Bronchial epithelial cell (primary cell): ENCODE results near the gene HTR2A. TPM values are rescaled to one million over a fixed set of nuclear protein-coding genes. Genes with fewer than 3 reads are reported as not detected.
"Not testable (repeated sequence)": the region's sequence is repeated elsewhere in the genome, so short reads cannot be mapped to it uniquely, and the experiment has no call there.

Source experiments
- DNase-seq: peaks from one replicate; pipeline ENCODE4 v3.0.0-alpha.2; 2010; ENCODE audit warnings: low read depth
- FAIRE-seq: peaks from 2 replicates; lab custom pipeline; 2011; peaks lifted over from hg19 to GRCh38; lab: Jason Lieb, UNC
- H3K27me3 ChIP-seq: 2 replicates; pipeline ENCODE4 v1.5.1; 2011; ENCODE audit warnings: low read length; ENCODE audit not compliant: control insufficient read depth, insufficient read depth
- H3K36me3 ChIP-seq: 2 replicates; pipeline ENCODE4 v1.5.1; 2011; ENCODE audit warnings: low read length; ENCODE audit not compliant: control insufficient read depth, insufficient read depth
- H3K4me3 ChIP-seq: 2 replicates; pipeline ENCODE4 v1.5.1; 2011; ENCODE audit warnings: mild to moderate bottlenecking, low read depth, low read length, control low read depth
- total RNA-seq: library from RNA; depleted of rRNA; stranded (reverse); fragments of >200 nt; gene quantifications from 2 replicates; pipeline ENCODE4 v1.2.1, GENCODE V29; 2014
- TF ChIP-seq, protein P1 (sequence below): IDR thresholded peaks from 2 replicates; pipeline ENCODE4 v1.5.1; 2011; ENCODE audit warnings: mild to moderate bottlenecking, moderate library complexity, low read length, control low read depth, inconsistent platforms; ENCODE audit not compliant: insufficient read depth, severe bottlenecking

HTR2A gene
- total RNA-seq, 1 donor from 2014 or later: not detected

DNA sequence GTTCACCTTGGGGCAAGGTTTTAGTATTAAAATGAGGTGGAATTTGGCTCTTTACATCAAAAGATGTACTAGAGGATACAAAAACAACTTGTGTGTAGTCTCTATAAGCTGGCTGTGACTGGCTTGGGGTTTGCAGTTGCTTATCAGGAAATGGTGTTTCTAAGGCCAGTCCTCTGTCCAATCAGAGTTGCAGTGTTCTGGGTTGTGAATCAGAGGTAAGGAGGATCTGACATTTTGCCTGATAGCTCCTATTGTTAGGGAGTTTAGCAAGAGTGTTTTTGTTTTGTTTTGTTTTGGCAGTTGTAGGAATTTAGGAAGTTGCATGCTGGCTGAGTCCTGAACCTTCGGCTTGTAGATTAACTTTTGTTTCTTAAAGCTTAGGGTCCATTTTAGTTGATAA lies 79.8 kb downstream of the HTR2A start:
- TF ChIP-seq, protein P1, sequence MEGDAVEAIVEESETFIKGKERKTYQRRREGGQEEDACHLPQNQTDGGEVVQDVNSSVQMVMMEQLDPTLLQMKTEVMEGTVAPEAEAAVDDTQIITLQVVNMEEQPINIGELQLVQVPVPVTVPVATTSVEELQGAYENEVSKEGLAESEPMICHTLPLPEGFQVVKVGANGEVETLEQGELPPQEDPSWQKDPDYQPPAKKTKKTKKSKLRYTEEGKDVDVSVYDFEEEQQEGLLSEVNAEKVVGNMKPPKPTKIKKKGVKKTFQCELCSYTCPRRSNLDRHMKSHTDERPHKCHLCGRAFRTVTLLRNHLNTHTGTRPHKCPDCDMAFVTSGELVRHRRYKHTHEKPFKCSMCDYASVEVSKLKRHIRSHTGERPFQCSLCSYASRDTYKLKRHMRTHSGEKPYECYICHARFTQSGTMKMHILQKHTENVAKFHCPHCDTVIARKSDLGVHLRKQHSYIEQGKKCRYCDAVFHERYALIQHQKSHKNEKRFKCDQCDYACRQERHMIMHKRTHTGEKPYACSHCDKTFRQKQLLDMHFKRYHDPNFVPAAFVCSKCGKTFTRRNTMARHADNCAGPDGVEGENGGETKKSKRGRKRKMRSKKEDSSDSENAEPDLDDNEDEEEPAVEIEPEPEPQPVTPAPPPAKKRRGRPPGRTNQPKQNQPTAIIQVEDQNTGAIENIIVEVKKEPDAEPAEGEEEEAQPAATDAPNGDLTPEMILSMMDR: no peak
- Histone ChIP-seq H3K4me3 (no peak overlapping the region), H3K27me3 (no peaks in the 10 kb centered on the region), H3K36me3 (no peaks in the 10 kb centered on the region)
- FAIRE-seq: no peak
- peak; percentile 18 for DNase-seq

DNA sequence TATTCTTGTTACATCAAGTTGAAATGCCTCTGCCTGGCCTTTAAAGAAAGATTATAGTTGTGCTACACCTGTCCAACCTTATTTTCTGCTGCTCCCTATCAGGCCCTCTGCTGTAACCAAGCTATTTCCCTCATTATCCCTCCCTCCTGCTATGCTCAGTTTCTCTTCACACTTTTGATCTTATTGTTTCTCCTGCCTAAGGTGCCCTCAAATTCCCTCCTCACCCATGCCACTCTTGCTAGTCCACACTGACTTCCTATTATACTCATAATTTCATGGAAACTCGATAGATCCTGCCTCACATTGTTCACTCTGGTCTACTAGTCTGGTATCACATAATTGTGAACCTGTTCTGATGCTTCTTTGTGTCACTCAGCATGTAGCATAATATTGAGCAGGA lies 80.5 kb downstream of the HTR2A start:
- Histone ChIP-seq H3K36me3 (no peaks in the 10 kb centered on the region), H3K27me3 (no peaks in the 10 kb centered on the region), H3K4me3 (no peak overlapping the region)
- no peak for DNase-seq
- no peak for FAIRE-seq
- TF ChIP-seq, protein P1: no peak

DNA sequence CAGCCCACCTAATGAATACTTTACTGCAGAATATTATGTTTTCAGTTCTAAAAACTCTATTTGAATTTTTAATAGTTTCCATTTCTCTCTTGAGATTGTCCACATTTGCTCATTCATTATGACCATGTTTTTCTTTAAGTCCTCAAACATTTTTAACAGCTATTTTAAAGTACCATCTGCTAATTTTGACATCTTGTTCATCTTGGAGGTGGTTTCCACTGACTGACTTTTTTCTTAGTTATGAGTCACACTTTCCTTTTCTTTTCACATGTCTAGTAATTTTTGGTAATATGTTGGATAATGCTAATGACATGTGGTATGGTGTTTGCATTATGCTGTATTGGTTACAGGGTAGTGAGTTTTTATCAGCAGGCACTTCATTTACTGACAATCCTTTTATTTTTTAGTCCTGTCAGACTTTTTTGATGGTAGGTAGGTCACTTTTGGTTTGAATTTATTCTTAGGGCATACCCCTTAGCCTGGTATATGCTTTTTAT lies 84.5 kb downstream of the HTR2A start:
- TF ChIP-seq, protein P1: no peak
- DNase-seq (no peak), FAIRE-seq (no peak)
- no peaks in the 10 kb centered on the region for H3K27me3 ChIP-seq
- H3K4me3 ChIP-seq: no peak overlapping the region
- H3K36me3 ChIP-seq: no peaks in the 10 kb centered on the region

DNA sequence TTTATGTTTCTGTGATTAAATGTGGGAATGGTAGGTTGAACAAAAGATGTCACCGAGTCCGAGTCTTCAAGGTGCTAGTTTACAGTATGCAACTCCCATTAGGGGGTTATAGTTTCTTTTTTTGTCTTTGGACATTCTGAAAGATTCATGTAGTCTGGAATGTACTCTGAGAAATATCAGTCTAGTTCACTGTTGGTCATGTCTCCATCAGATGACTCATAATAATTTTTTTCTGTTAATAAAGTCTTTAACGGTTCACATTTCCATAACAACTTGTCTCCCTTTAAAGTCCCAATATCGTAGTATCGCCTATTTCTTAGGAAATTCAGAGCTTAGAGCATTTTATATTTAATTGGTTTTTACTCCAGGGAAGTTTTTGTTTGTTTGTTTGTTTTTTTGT lies 86.4 kb downstream of the HTR2A start:
- DNase-seq (no peak), FAIRE-seq (no peak)
- TF ChIP-seq, protein P1: no peak
- H3K36me3 ChIP-seq: no peaks in the 10 kb centered on the region
- H3K27me3 ChIP-seq: no peaks in the 10 kb centered on the region
- no peak overlapping the region for H3K4me3 ChIP-seq

DNA sequence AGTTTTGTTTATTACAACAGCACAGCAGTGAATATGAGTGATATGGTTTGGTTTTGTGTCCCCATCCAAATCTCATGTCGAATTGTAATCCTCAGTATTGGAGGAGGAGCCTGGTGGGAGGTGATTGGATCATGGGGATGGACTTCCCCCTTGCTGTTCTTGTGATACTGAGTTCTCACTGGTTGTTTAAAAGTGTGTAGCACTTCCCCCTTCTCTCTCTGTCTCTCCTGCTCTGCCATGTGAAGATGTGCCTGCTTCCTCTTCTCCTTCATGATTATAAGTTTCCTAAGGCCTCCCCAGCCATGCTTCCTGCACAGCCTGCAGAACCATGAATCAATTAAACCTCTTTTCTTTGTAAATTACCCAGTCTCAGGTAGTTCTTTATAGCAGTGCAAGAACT lies 91.9 kb downstream of the HTR2A start:
- DNase-seq, H3K36me3 ChIP-seq, H3K4me3 ChIP-seq, H3K27me3 ChIP-seq, FAIRE-seq: not testable (repeated sequence)

DNA sequence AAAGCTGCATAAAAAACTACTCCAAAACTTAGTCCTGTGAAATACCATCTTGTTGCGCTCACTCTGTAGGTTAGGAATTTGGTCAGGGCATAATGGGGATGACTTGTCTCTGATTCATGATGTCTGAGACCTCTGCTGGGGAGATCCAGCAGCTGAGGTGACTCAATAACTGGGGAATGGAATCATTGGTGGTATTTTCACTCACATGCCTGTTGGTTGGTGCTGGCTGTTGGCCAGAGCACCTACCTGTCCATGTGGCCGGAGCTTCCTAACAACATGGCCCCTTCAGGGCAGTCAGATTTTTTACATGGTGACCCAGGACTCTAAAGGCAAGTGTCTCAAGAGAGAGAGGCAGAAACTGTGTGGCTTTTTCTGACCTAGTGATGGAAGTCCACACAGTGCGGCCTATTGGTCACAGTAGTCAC lies 92.5 kb downstream of the HTR2A start:
- DNase-seq (peak; percentile 99), FAIRE-seq (no peak)
- TF ChIP-seq, protein P1: no peak
- H3K36me3 ChIP-seq: no peaks in the 10 kb centered on the region
- H3K27me3 ChIP-seq: no peaks in the 10 kb centered on the region
- H3K4me3 ChIP-seq: no peak overlapping the region
